ENCODE results near the gene RITA1. TPM values are rescaled to one million over a fixed set of nuclear protein-coding genes. Genes with fewer than 3 reads are reported as not detected.

RITA1 gene
- total RNA-seq, 1 experiment from 2014 or later, result 53.0 TPM

- DNase-seq (ENCODE audit: low spot score), result no peak
Measured at GRCh38 chr12:113154351-113154973, 31.1 kb upstream of the RITA1 start.

- no peak for DNase-seq (ENCODE audit: low spot score)
Measured at GRCh38 chr12:113155060-113155459, 30.5 kb upstream of the RITA1 start.

- no peak for DNase-seq (ENCODE audit: low spot score)
Measured at GRCh38 chr12:113155646-113156045, 29.9 kb upstream of the RITA1 start.

GRCh38 chr12:113157218-113157859 lies 28.2 kb upstream of the RITA1 start:
- DNase-seq (ENCODE audit: low spot score), result no peak

- no peak for DNase-seq (ENCODE audit: low spot score)
Measured at GRCh38 chr12:113158439-113159203, 26.9 kb upstream of the RITA1 start.

GRCh38 chr12:113159937-113160336 lies 25.6 kb upstream of the RITA1 start:
- DNase-seq (ENCODE audit: low spot score), result no peak

GRCh38 chr12:113161415-113162016 lies 24.0 kb upstream of the RITA1 start:
- DNase-seq (ENCODE audit: low spot score), result no peak

- no peak for DNase-seq (ENCODE audit: low spot score)
Measured at GRCh38 chr12:113162102-113163029, 23.2 kb upstream of the RITA1 start.

GRCh38 chr12:113163030-113163360 lies 22.5 kb upstream of the RITA1 start:
- no peak for DNase-seq (ENCODE audit: low spot score)

GRCh38 chr12:113164014-113164413 lies 21.5 kb upstream of the RITA1 start:
- DNase-seq (ENCODE audit: low spot score), result no peak

- no peak for DNase-seq (ENCODE audit: low spot score)
Measured at GRCh38 chr12:113165521-113166450, 19.7 kb upstream of the RITA1 start.

GRCh38 chr12:113167868-113168267 lies 17.7 kb upstream of the RITA1 start:
- DNase-seq (ENCODE audit: low spot score), result no peak

- no peak for DNase-seq (ENCODE audit: low spot score)
Measured at GRCh38 chr12:113169697-113170096, 15.8 kb upstream of the RITA1 start.

GRCh38 chr12:113170457-113170856 lies 15.1 kb upstream of the RITA1 start:
- no peak for DNase-seq (ENCODE audit: low spot score)

GRCh38 chr12:113170926-113171325 lies 14.6 kb upstream of the RITA1 start:
- no peak for DNase-seq (ENCODE audit: low spot score)

GRCh38 chr12:113171543-113171942 lies 14.0 kb upstream of the RITA1 start:
- DNase-seq (ENCODE audit: low spot score), result no peak

- no peak for DNase-seq (ENCODE audit: low spot score)
Measured at GRCh38 chr12:113172185-113172584, 13.3 kb upstream of the RITA1 start.

GRCh38 chr12:113173081-113173698 lies 12.3 kb upstream of the RITA1 start:
- DNase-seq (ENCODE audit: low spot score), result no peak

GRCh38 chr12:113174461-113175384 lies 10.8 kb upstream of the RITA1 start:
- DNase-seq (ENCODE audit: low spot score), result peak; percentile 76

All from HT-29 (cell line).